Endometrial microvascular endothelial cells (primary cell): ENCODE results near the gene P2RX3. TPM values are rescaled to one million over a fixed set of nuclear protein-coding genes. Genes with fewer than 3 reads are reported as not detected.
"Not testable (repeated sequence)": the region's sequence is repeated elsewhere in the genome, so short reads cannot be mapped to it uniquely, and the experiment has no call there.

Experiments used
- in situ Hi-C: cut with HindIII; loops from 2 replicates; pipeline ENCODE4 v1.10.0; 2017; ENCODE audit warnings: low sequenced_read_pairs, low pct_unique_long_range_greater_than_20kb; ENCODE audit errors: inconsistent ontology term
- total RNA-seq: library from RNA; depleted of rRNA; stranded (reverse); fragments of >200 nt; gene quantifications from one replicate; pipeline ENCODE4 v1.2.3, GENCODE V29; 2015; ENCODE audit errors: inconsistent ontology term

Gene P2RX3
- total RNA-seq, 1 donor from 2014 or later = not detected

DNA sequence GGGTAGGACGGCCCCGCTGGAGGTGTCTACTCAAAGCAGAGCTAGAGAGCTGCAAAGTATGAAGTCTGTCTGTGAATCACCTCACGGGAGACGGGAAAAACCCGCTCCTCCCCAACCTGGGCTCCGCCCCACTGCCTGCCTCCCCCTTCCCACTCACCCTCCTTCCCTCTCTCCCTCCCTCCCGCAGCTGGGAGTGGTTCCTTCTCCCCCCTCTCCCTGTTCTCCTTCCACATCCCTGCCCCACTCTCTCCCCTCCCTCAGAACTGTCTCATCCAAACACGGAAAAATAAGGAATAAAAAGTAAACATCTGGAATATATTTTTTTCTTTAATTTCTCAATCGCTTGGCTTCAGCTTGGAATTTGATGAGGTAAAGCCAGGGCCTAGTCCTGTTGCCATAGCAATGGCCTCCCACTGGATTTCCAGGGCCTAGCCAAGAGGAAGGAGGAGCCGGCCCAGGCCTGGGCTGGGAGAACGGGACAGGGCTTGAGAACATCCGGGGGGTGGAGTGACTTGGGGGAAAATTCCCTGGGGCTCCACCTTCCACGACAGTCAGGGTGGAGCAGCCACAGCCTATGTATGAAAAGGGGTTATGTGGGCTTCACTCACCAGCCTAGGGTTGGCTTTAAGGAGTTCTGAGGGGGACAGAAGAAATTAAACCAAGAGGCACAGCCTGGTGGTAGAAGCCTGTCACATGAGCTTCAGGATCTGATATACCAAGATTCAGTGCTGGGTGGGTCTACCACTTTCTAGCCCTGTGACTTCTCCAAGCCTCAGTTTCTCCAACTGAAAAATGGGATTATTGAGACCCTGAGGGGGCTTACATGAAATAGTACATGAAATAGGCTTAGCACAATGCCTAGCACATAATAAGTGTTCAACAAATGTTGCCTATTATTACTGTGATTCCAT is 15.6 kb upstream of the P2RX3 start:
- in situ Hi-C loops = no loop called here

DNA sequence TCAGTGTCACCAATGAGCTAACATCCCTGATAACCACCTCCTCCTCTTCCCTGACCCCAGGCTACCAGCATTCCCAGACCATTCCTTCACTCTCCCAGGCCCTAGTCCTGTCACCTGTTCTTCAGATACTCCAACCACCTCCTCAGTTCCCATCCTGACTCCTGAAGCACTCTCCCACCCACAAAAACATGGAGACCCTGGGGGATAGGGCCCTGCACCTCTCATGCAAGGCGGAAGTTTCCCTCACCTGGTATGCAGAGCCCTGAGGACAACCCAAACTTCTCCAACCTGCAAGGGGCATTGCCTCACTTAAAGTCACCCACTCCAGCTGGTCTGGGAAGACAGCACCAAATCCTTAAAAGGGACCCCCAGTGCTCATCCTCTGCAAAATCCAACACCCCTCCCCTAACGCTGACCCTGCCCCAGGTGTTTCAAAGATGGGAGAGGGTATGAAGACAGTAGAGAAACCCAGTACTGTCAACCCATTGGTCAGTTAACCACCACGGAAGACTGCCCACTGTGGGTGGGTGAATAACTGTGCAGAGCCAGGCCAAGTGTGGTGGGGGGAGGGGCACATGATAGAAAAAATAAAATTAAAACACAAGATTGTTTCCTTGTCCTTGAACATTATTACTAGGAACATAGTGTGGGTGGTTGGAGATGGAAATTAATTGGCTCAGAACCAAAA is 14.8 kb upstream of the P2RX3 start:
- in situ Hi-C loops = no loop called here

DNA sequence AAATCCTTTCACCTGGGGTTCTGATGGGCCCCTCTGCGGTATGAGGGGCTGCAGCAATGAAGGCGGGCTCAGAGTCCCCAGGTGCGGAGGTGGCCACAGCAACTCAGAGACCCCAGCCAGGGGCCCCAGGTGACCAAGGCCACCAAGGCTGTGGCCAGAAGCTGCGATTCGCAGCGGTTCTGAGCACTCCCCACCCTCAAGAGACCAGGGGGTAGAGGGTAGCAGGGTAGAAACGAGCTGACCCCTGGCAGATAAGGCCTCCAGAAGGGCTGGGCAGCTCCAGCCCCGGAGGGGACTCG is 14.3 kb upstream of the P2RX3 start:
- in situ Hi-C loops = no loop called here

DNA sequence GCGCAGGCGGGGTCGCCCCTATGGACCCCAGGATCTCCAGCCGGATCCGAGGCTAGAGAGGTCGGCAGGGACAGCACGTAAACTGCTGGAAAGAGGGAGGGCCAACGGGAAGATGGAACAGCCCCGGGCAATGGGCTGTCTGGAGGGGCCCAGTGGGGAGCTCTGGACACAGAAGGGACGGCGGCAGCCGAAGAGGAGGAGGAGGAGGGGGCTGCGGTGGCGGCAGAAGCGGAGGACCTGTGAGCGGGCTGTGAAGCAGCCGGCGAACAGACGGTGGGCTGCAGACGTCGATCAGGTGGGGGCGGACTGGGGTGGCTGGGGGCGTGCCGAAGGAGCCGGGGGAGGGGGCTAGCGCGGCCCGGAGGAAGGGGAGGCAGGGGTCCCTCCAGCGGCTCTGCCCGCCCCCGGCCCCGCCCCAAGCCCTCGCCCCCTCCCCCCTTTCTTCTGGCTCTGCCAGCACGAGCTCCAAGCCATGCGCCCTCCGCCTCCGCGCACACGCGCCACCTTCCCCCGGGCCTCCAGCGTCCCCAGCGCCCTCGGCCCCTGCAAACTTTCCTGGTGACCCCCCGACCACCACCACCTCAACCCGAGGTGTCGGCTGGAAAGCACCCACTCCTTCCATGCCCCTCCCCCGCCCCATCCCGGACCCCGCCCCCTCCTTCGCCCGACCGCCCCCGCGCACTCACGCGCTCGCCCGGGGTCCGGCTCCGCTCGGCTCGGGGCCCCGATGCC is 13.8 kb upstream of the P2RX3 start:
- in situ Hi-C loops = no loop called here

DNA sequence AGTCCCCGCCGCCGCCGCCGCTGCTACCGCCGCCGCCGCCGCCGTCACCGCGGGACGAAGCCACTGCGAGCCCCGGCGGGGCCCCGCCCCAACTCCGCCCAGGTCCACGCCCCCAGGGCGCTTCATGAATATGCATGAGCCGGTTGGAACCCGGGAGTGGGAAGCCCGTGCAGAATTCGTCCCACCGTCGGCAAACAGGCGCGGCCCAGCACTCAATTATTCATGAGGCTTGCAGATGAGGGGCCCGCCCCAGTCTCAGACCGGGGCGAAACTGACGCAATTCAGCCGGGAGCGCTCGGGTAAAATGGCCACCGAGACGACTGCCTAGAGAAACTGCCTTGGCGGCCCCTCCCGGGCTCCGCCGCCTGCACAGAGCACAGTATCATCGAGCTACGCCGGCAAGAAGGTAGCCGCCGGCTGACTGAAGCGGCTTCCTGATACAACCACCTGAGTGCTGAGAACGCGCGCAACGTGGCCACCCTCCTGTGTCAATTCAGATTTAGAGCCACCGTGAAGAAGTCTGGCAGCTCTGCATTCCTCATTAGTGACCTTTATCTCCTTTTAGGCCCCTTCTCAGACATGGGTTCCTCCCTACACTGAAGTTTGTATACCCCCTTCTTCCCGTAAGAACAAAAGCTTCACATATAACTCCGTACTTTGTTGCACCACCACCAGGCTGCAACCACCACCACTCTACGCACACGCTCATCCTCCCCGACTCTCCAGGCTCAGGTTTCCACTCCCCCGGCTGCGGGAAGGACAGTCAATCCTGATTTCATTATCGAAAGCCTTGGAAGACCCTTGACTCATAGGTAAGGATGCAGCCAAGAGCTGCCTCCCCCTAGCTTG is 13.0 kb upstream of the P2RX3 start, which contains the start of gene TNKS1BP1:
TSS of gene TNKS1BP1 (minus strand) at position 67 of the 849 bp plus-strand sequence. CDS start 3,067 bp downstream, outside the sequence.
- in situ Hi-C loops = no loop called here

DNA sequence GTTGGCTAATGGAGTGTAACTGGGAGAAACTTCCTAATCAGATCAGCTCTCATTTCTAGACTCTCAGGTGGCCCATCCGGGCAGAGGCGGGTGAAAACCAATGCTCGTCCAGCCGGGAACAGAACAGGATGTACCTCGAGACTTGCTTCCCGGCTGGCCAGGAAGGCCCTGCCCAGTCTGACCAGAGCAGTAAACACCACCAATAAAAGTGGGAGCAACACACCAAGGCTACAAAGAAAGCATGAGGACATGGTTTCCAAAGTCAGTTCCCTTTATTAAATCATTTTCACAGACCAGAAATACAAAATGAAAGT is 12.5 kb upstream of the P2RX3 start:
- in situ Hi-C loops = no loop called here

DNA sequence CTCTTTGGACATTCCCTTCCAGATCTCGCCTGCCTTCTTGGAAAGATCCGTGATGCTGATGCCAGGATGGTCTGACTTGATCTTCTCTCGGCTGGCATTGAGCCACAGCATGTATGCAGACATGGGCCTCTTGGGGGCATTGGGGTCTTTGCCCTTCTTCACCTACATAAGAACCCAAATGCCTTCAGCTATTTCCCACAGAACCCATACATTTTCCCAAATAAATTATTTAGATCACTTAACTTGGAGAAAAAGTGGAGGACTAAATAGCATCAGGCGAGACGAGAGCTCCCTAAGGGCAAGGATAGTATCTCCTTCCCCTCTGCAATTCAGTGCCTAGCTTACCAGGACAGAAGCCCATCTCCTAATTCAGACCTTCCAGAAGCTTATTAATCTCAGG is 10.4 kb upstream of the P2RX3 start:
- in situ Hi-C loops = no loop called here

DNA sequence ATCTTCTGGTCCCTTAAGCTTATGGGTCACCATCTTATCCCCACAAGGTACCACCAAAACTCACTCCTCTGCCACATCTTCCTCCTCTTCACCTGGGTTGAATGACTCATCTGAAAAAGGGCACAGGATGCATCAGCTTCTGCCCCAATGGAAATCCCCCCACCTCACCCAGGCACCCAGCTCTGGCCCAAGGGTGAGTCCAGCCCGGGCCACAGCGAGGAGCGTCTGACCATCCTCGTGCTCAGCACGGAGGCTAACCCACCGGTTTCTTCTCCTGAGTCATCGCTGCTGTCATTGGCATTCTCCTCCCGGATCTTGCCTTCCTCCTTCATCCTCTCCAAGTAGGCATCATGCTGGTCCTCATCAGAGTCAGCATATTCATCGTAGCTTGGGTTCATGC is 8.1 kb upstream of the P2RX3 start:
- in situ Hi-C loops = no loop called here

DNA sequence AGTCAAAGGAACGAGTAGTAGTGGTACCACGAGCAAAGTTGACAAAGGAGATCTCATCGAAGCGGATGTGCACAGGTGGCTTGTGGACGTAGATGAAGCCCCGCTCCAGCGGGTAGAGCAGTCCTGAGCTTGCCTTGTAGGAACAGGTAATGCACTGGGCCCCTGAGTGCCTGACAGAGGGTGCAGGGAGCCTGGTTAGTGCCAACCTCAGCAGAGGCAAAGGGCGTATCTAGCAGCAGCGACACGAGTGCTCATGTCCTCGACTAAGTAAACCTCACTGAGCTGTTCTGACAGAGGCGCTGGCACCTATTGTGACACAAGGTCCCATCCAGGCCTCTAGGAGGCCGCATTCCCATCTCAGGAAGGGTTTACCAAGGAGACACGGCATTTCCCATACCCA is 6.4 kb upstream of the P2RX3 start:
- in situ Hi-C loops = no loop called here

DNA sequence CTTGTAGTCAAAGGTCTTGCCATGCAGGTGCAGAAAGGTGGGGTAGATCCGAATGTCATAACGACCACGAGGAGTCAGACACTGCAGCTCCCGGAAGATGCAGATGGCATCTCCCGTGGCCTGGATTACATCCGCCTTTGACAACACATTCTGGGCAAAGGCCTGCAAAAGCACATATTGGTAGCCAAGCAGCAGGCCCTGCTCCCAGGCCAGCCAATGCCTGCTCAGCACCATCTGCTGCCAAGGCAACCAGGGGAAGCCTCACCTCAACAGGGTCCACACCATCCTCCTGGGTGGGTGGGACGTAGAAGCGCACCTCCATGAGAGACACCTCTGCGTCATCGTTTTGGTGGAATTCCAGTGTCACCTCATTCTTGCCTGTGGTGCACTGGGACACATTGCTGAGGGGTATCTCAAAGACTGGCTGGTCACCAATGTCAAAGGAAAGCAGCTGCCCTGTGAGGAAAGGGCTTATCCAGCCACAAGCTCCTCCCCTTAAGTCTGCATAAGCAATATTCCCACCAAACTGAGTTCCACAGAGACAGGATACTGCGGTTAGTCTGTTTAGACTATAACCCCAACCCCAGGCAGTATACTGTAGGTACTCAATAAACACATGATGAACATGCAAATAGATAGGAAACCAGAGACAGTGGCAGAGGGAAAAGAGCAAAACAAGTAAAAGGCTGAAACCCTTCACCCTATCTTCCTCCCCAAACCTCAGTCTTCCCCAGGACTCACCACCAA is 5.3 kb upstream of the P2RX3 start:
- in situ Hi-C loops = no loop called here

DNA sequence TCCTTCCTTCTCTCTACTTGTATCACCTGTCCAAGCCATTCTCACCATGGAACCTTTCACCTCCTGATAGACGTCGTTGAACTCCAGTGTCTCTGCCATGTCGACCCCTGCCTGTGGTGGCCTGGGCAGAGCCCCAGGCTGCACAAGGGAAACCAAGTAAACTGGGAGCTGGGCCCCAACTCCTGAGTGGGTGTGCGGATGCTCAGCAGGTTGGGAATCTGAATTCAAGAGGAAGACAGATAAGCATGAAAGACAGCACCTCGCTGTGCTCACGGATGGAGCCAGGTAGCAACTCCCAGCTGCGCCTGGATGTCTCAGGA is 3.2 kb upstream of the P2RX3 start:
- in situ Hi-C loops = no loop called here

DNA sequence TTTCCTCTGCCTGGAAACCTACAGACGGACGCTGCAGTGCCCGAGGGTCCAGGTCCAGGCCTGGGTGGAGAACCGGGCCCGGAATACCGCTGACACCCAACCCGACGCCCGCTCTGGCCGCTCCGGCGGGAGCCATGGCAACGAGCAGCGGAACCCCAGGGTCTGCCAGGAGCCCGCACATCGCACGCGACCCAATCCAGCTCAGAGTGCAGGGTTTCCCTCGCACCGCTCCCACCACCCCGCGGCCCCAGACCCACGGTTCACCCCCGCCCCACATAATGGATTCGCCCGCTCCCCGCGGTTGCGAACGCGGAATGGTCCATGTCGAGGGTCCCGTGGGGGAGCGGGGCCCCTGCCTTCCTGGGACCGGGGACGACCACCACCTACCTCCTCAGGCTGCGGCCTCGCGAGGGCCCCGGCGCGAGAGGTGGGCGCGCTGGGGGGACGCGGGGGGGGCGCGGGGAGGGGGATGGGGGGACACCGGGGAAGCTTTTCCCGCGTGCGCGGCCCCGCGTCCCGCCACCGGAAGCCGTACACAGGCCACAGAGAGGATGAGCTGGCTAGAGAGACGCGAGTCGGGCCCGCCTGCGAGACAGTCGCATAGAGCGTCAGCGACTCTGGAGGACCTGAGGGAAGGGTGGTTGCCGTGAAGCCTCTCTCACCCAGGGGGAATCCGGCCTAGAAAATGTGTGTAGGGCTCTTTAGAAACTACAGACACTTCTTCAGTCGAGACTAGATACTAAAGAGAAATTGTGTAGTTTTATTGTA is 2.6 kb upstream of the P2RX3 start, which contains the start of gene SSRP1:
TSS of gene SSRP1 (minus strand) at position 550 of the 768 bp plus-strand sequence. CDS start 771 bp downstream, outside the sequence.
- in situ Hi-C loops = no loop called here

DNA sequence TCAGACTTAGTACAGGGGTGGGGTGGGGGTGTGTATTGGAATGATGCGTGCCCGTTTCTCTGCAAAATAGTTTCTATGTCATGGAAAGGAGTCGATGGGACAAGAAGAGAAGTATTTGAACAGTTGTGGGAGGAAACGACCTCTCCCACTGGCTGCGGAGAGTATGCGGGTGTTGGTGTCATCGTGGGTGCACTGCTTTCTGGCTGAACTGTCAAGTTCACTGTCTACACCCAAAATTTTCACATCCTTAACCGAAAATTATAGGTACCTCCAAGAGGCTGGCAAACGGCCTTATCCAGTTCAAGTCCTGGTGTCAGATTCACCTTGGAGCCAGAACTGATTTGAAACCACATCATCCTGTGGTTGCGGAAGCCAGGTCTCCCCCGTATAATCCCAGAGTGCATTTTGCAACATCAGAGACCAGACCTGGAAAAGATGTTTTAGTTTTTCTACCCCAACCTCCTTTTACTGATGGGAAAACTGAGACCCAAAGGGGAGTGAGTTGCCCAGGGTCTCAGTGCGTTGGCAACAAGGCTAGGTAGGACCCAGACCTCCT is 2.0 kb upstream of the P2RX3 start:
- in situ Hi-C loops = no loop called here

DNA sequence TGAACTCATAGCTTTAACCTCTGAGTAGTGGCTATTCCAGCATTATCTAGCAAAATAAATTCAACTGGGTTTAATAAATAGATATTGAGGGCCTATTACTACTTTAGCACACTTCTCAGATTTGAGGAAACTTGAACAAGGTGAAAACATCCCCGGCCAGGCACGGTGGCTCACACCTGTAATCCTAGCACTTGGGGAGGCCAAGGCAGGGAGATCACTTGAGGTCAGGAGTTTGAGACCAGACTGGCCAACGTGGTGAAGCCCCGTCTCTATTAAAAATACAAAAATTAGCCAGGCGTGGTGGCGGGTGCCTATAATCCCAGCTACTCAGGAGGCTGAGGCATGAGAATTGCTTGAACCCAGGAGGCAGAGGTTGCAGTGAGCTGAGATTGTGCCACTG is 1.3 kb upstream of the P2RX3 start:
- in situ Hi-C loops = not testable (repeated sequence)

DNA sequence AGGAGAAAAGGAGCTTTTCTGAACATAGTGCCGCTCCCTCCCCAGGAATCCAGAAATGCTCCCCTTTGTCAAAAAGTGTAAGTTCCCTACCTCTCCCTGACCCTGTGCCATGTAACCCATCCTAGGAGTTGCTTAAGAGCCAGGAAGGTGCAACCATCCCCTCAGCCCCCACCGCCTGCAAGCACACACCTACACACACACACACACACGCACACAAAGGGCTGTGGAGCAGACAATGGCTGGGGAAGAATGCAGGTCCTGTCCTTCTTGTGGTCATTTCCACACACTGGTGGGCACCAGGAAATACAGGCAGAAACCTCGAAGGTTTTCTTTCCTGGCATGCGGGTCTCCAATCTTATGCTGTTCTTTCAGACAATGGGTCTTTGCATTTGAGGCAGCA is 1.2 kb downstream of the P2RX3 start:
- in situ Hi-C loops = no loop called here

DNA sequence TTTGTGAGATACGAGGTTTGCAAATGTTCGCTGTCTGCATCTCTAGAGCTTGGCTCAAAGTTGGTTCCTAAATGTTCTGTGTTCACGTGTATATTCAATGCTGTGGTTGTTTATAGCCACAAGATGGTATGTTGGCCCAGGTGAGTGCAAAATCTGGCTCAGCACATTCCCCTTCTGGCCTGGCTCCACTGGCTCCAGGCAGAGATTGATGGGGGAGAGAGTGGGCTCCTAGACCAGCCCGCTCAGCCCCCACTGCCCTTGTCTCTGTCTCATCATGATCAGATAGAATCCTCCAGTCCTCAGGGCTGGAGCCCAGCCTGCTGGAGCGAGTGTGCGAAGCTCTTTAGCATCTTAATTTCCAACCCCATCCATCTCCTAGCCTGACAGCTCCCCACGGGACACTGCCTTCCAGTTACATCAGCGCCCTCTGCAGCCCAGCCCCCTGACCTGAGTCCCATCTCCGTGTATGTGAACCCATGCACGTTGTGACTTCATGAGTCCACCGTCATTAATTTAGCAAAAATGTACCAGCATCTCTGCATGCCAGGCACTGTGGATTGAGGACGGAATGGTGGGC is 2.0 kb downstream of the P2RX3 start:
- in situ Hi-C loops = no loop called here

DNA sequence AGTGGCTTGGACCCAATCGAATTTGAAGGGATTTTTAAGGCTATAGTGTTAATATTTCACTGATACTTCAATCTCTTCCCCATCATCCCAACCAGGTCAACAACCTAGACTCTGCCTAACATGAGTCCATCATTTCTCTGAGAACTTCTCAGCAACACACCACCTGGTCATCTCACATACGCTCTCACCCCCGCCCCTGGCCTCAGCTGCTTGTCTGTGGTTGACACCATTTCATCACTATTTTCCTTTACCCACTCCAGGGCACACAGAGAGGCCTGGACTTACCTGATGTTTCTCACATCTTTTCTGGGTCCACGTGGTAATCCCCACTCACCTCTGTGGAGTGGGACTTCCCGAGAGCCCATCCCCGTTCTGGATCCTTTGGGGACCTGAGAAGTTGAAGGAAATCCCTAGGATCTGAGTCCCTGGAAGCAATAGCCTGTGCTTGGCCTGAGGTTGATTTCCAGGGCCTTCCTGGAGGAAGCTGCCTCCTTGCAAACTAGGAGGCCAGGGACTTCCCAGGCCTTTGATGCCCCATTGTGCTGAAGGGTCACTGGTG is 3.2 kb downstream of the P2RX3 start:
- in situ Hi-C loops = no loop called here
